A549 treated with AZD2906 at 1 μM for 4 hours (cell line): ENCODE measurements around the gene ABCG4. TPM values are rescaled to one million over a fixed set of nuclear protein-coding genes. Genes with fewer than 3 reads are reported as not detected.

Experiments
- total RNA-seq: library from RNA; stranded (reverse); fragments of 200-300 nt; extraction: Qiagen RNA extraction; gene quantifications from 5 replicates; pipeline ENCODE4 v1.2.3, GENCODE V29; 2022

The ABCG4 gene
- 0.27 to 0.52 TPM (median 0.33 TPM) in 5 replicates for total RNA-seq

DNA sequence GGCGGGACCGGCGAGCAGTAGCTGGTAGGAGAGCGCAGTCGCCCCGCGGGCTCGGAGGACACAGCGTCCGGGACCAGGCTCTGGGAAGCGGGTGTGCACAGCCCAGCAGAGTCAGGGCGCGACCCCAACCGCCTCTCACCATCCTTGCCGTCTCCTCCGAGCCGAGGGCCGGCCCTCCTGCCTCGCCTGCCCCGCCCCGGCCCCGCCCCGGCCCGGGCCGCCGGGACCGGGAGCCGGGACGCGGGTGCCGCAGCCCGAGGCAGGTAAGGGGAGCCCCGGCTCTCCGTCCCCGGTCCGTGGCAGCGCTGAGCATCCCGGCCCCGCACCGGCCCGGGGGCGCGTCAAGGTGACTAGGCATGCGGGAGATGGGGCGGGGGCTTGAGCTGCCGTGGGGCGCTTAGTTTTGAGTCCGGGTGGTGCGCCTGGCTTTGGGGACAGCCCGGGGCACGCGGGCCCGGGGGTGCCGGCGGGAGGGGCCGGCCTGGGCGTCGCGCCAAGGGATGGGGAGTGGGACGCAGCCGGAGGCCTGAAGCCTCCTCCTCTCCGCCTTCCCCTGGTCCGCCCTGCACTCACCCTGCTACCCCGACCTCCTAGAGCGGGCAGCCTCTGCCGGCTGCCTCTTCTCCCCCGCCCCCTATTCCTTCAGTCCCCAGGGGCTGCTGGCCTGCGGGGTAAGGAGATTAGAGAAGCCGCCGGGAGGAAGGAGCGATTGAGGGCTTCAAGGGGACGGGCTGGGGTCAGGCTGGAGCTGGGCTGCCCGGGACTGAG, at the start of gene ABCG4:
Gene ABCG4, plus strand, starts transcription at position 35 of the 768 bp plus-strand sequence. CDS start 914 bp downstream, outside the sequence.

DNA sequence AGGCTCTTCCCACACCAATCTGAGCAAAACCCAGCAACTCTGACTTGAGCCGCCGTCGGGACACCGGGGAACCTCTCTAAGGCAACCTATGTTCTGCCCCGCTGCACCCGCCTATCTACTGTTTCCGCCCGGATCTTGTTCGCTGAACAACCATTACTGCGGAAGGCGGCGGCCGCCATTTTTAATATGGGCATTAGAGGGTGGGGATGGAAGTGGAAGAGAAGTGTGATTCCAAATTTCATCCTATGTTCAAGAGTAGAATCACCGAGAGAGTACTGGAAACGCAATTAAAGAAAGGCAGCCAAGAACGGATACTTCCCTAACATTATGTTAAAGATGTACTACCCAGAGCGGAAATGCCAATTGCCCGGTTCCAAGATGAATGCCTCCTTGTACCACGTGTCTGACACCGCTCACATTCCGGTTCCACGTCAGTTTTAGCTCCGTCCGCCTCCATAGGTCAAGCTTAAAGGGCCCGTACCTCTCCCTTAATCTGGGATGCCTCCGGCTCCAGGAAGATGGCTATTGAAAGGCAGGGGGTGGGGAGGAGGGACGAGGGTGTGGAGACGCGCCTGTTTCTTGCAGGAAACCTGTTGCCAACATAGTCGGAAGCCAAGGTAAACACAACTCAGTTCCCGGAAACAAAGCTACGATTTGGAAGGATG, 47.0 kb upstream of the ABCG4 start, which contains the start of gene DPAGT1:
Gene DPAGT1, minus strand, starts transcription at position 95 of the 665 bp plus-strand sequence. CDS start 198 bp downstream, outside the sequence.

DNA sequence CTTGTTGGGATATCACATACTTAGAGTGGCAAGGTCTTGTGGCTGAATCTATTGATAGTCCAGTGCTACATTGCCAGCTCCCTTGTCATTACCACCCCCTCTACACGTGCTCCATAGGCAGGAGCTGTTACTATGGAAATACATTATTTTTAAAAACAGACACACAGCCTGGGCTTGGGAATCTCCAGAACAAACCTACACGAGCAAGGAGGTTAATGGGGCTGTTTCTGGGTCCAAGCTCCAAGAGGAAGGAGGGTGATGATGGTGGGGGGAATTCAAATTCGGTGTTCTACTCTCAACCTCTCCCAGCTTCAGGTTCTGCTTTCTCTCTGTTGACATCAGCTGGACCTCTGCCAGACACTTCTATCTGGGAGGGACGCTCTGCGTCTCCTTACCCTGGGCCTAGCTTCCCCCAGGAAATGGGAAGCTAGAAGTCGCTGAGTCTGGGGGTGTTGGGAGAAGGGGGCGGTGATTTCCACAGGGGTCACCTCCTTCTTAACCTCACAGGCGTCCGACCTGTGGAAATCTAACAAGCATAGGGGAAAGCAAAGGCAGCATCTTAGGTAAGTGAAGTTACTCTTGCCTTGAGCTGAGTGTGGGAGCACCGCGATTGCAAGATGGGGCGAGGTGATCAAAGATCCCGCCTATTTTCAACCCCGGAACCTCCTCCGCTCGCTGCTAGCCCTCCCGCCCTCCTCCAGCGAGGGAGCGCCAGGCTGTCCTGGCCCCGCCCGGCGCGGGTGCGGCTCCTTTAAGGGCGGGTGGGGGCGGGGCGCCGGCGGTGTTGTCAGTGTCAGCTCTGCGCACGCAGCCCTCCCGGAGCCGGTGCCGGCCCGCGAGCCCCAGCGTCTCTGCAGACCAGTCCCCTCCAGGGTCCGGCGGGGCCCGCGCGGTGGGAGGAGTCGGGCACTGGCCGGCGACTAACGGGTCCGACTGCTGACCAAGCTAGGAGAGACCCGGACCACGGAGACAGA, 42.0 kb upstream of the ABCG4 start, which contains the start of gene C2CD2L:
Gene C2CD2L, plus strand, starts transcription at position 781 of the 974 bp plus-strand sequence. CDS start 398 bp downstream, outside the sequence.

DNA sequence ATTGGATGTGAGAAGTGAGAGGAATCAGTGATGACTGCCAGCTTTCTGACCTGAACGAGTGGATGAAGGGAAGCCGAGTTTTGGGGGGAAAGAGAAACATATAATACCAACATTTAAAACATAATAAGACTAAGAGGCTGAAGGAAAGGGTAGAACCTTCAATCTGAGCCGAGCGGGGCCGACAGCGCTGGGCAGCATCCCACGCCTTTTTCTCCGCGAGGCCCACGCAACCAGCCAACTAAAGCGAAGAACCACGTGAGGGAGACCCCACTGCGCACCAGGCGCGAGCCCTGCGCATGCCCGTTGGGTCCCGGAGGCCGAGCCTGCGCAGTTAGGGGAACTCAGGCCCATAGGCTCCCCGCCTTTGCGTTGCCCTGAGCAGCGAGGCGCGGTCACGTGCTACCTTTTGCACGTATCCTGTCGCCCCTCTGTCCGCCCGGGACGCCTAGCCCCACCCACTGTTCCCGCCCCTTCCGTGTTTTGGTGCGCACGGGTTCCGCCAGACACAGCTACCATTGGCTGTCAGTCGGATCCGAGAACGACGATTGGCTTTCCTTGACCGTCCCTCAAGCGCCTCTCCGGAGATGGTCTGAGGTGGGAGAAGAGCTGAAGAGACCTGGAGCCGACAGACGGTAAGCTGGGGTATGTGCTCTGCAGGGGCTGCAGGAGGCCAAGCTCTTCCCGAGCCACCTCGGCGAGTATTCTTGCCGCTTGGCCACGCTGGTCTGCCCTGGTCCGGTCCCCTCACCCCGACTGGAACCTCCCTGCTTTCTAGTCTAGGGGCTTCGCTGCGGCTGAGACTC, 27.6 kb upstream of the ABCG4 start, which contains the start of gene HINFP:
Gene HINFP, plus strand, starts transcription at position 573 of the 803 bp plus-strand sequence. CDS start 5,365 bp downstream, outside the sequence.

DNA sequence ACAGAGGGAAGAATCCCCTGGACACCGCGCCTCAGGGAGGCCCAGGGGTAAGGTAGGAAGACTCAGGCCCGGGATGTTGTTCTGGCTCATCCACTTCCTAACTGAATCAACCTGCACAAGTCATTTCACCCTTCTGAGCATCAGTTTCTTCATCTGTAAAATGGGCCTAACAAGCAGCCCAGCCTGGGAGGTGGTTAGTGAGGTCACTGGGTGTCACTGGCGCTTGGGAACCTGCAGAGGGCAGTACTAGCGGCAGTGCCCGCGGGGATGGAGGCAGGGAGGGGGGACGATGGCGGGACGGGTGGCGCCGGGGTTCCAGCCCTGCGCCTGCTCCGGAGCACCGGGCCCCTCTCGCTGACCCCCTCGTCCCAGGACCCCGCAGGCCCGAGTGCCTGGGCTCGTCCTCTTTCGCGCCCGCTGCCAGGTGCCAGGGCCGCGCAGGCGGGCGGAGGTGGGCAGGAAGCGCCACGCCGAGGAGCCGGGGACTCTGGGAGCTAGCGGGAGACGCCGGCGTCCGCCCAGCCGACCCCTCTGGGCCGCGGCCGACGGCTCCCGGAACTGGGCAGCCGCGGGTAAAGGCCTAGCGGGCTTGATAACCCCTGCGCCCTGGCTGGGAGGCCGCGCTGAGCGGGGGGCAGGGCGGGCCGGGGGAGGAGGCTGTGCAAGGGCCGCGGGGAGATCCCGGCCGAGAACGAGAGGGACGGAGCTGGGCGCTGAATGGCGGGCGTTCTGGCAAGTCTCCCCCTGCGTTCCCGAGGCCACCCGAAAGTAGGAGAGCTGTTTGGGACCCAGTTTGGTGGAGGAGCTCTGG, 19.8 kb downstream of the ABCG4 start, which contains the start of gene NLRX1:
Gene NLRX1, plus strand, starts transcription at position 255 of the 811 bp plus-strand sequence. CDS start 2,679 bp downstream, outside the sequence.

GRCh38 chr11:119205574-119206510, 57.0 kb downstream of the ABCG4 start, which contains the start of gene CBL:
CBL (plus strand) TSS chr11:119206339; CDS start chr11:119206418, 79 bp downstream.

Other genes starting within 250 kb of the ABCG4 start
- 138 to 215 TPM (median 187 TPM) in 5 replicates for gene BCL9L, start 223.1 kb upstream of the ABCG4 start, total RNA-seq
- gene UPK2, start 192.8 kb upstream of the ABCG4 start, total RNA-seq: 0.23 to 1.2 TPM (median 0.90 TPM) in 5 replicates
- not detected in 5 replicates for gene FOXR1, start 177.3 kb upstream of the ABCG4 start, total RNA-seq
- 10.2 to 14.9 TPM (median 10.6 TPM) in 5 replicates for gene CENATAC, start 150.9 kb upstream of the ABCG4 start, total RNA-seq
- gene RPS25, start 130.7 kb upstream of the ABCG4 start, total RNA-seq: 771 to 1,028 TPM (median 776 TPM) in 5 replicates
- 58.5 to 64.0 TPM (median 60.1 TPM) in 5 replicates for gene TRAPPC4, start 130.3 kb upstream of the ABCG4 start, total RNA-seq
- gene SLC37A4, start 118.2 kb upstream of the ABCG4 start, total RNA-seq: 11.4 to 12.0 TPM (median 11.6 TPM) in 5 replicates
- 41.9 to 48.0 TPM (median 45.4 TPM) in 5 replicates for gene HYOU1, start 91.8 kb upstream of the ABCG4 start, total RNA-seq
- 11.1 to 12.8 TPM (median 12.2 TPM) in 5 replicates for gene VPS11, start 81.2 kb upstream of the ABCG4 start, total RNA-seq
- gene HMBS, start 64.2 kb upstream of the ABCG4 start, total RNA-seq: 42.4 to 55.7 TPM (median 45.5 TPM) in 5 replicates
- 30.3 to 37.9 TPM (median 36.3 TPM) in 5 replicates for gene DPAGT1, start 47.2 kb upstream of the ABCG4 start, total RNA-seq
- gene C2CD2L, start 41.7 kb upstream of the ABCG4 start, total RNA-seq: 4.1 to 5.7 TPM (median 5.0 TPM) in 5 replicates
- gene HINFP, start 27.5 kb upstream of the ABCG4 start, total RNA-seq: 9.2 to 10.8 TPM (median 9.4 TPM) in 5 replicates
- gene NLRX1, start 19.7 kb downstream of the ABCG4 start, total RNA-seq: 10.4 to 11.6 TPM (median 10.9 TPM) in 5 replicates
- gene NHERF4, start 36.4 kb downstream of the ABCG4 start, total RNA-seq: 0.06 to 0.20 TPM (median 0.14 TPM) in 5 replicates
- 5.8 to 8.9 TPM (median 7.6 TPM) in 5 replicates for gene CBL, start 57.3 kb downstream of the ABCG4 start, total RNA-seq
- gene MCAM, start 168.1 kb downstream of the ABCG4 start, total RNA-seq: 10.4 to 12.7 TPM (median 11.5 TPM) in 5 replicates
- gene RNF26, start 185.5 kb downstream of the ABCG4 start, total RNA-seq: 31.1 to 39.1 TPM (median 36.8 TPM) in 5 replicates
- gene C1QTNF5, start 191.8 kb downstream of the ABCG4 start, total RNA-seq: not detected in 5 replicates
- gene MFRP, start 197.7 kb downstream of the ABCG4 start, total RNA-seq: not detected in 5 replicates
- 1.0 to 1.9 TPM (median 1.2 TPM) in 5 replicates for gene USP2, start 232.6 kb downstream of the ABCG4 start, total RNA-seq